Activated CD4-positive, alpha-beta T cell treated with anti-CD3 and anti-CD28 coated beads, Interleukin-10, Interleukin-2, amounts not matched to agents 100 ng/mL and 50 ng/mL, durations not matched to agents 16 hours and 8 hours (primary cell): ENCODE data around the gene HRG.
"Not testable (repeated sequence)": the region's sequence is repeated elsewhere in the genome, so short reads cannot be mapped to it uniquely, and the experiment has no call there.

Source experiments
- DNase-seq: peaks from one replicate; pipeline ENCODE4 v3.0.0-alpha.2; 2020

Gene HRG

DNA sequence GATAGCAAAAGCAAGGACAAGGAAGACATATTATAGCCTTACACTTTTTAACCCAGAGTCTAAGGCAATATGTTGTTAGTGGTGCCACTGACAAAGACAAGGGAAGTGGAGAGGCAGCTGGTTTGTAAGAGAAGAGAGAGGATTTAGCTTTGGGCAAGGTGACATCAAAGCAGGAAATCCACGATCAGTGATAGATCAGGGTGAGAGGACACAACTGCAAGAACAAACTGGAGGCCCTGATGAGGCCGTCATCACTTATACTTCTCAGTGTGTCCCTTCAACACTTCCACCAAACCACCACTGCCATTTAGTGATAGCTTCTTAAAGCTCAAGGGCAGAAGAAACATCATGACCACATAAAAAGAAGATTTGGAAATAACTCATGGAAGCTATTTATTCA lies 20.7 kb downstream of the HRG start:
- not testable (repeated sequence) for DNase-seq

DNA sequence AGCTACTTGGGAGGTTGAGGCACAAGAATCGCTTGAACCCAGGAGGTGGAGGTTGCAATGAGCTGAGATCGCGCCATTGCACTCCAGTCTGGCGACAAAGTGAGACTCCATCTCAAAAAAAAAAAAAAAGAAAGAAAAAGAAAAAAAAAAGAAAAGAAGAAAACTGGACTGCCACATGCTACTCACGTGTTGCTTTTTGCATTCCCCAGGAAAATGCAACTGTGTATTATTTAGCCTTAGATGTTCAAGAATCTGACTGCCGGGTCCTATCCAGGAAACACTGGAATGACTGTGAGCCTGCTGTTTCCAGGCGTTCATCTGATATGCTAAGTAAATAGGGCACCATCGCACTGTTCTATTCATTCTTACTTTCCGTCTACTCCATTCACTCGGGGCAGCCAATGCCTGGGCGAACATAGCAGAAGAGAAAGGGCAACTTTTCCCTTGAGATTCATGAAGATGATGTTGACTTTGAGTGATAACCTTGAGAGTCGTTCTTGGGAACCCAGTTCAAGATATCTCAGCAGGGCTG lies 21.4 kb downstream of the HRG start:
- DNase-seq, result no peak

DNA sequence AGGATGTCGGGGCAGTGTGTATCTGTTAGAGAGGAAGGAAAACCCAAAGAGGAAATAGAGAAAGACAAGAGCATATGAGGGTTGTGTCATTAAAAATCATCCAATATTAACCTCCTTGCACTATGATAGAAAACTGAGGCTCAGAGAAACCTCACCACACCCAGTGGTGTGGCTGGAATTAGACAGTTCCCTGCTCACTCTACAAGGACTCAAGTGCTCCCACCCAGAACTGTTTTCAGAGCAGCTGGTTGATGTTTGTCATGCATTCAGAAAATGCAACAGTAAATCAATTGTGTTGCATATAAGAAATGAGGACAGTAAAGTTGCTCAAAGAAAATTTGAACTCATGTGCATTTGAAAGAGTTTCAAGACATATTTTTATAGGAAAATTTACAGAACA lies 24.5 kb downstream of the HRG start:
- DNase-seq, result not testable (repeated sequence)

GRCh38 chr3:186691676-186692075 lies 25.9 kb downstream of the HRG start:
- no peak for DNase-seq

GRCh38 chr3:186693843-186694242 lies 28.0 kb downstream of the HRG start:
- no peak for DNase-seq

- DNase-seq, result no peak
Observed at GRCh38 chr3:186694288-186695032, 28.6 kb downstream of the HRG start.

DNA sequence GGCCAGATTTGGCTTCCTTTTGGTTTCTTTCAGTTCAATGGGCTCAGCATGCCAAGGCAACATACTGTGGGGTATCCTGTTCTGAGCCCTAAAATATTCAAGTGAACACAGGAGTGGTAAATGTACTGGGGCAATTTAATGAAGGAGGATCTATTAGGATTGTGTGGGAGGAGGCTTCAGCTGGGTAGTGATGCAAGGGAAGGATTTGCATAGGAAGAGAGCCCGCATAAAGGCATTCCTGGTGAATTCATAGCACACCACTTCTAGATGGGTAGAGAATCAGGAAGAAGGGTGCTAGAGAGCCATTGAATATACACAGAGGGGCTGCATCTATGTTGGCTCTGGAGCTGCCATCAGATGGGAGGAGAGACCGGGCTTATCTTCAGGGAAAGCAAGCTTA lies 30.7 kb downstream of the HRG start:
- no peak for DNase-seq

DNA sequence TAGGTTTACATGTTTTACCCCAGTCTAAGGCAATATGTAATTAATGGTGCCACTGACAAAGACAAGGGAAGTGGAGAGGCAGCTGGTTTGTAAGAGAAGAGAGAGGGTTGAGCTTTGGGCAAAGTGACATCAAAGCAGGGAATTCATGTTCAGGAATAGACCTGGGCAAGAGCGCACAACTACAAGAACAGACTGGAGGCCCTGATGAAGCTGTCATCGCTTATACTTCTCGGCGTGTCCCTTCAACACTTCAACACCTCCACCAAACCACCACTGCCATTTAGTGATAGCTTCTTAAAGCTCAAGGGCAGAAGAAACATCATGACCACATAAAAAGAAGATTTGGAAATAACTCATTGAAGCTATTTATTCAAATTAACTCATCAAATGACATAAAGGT lies 31.7 kb downstream of the HRG start:
- no peak for DNase-seq

- DNase-seq, result peak; percentile 75
Observed at GRCh38 chr3:186700267-186700666, 34.5 kb downstream of the HRG start.

DNA sequence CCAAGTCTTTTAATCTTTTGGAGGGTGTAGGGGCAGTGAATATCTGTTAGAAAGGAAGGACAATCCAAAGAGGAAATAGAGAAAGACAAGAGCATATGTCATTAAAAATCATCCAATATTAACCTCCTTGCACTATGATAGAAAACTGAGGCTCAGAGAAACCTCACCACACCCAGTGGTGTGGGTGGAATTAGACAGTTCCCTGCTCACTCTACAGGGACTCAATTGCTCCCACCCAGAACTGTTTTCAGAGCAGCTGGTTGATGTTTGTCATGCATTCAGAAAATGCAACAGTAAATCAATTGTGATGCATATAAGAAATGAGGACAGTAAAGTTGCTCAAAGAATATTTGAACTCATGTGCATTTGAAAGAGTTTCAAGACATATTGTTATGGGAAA lies 36.6 kb downstream of the HRG start:
- not testable (repeated sequence) for DNase-seq

DNA sequence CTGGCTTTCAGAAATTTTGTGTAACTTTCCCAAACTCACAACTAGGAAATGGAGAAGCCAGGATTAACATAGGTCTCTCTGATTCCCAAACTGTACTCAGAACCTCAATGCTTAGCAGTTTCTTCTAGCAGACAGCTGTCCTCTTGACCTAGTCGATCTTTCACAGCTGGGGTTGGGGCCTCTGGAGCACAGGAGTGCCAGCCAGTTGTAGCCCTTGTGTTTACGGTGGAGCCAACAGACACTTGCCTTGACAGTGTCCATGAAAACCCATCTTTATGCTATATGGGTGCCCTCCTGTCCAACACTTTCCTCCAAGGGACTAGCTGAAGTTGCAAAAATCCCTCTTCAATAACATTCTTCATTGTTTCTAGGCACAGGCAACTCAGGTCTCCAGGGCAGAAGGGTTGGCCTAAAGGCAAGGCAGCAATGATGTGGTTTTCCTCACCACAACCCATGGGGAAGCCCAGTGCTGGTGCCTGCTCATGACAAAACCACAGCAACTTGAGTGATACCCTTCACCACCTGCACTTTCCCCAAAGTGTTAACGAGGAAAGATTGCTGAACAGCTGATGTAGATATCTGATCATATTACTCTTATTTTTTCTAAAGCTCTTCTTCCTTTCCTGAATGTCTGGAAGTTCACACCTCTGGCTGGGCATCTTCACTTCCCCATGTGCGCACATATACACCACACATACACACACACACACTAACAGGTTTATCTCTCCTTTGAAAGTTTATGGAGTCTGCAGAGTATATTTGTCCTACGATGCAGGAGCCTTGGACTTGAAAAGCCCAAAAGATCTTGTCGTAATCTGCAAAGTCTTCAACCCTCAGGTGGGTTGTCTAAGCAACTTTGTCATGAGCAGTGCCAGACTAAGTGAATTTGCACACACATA lies 40.3 kb downstream of the HRG start:
- peak; percentile 81 for DNase-seq

- no peak for DNase-seq
Observed at GRCh38 chr3:186708983-186709679, 43.3 kb downstream of the HRG start.

DNA sequence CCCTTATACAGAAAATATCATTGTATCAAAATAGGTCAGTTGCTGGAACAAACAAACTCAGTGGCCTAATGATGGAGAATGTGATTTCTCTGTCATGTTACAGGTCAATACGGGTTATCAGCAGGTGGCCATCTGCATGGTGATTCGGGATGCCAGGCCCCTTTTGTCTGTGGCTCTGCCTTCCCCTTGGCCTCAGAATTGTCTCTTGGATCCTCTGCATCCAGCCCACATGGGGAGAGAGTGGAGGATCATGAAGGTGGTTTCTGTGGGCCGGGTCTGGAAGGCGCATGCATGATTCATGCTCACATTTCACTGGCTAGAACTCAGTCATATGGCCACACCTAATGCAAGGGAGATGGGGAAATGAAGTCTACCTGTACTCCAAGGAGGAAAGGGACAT lies 44.9 kb downstream of the HRG start:
- not testable (repeated sequence) for DNase-seq

GRCh38 chr3:186713499-186713898 lies 47.7 kb downstream of the HRG start:
- no peak for DNase-seq

DNA sequence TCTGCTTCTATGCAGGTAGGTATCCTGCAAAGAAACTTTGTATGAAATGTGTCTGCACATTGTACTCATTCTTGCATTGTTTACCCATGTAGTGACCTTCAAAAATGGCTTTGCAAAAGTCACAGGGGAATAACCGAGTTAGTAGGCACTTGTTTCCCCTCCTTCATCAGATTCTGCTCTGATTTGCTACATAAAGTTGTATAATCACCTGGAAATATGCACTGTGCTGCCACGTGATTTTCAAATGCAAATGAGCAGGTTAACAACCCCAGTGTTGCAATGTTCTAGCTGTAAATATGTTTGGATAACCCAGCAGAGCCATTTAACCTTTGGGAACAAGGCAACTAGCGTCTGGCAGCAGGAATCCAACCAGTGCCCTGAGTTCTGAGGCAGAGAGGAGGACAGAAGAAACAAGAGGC lies 51.2 kb downstream of the HRG start, which contains the start of gene KNG1:
Gene KNG1, plus strand, starts transcription at position 321 of the 419 bp plus-strand sequence. CDS start 184 bp downstream, outside the sequence.
- DNase-seq, result no peak

- DNase-seq, result no peak
Observed at GRCh38 chr3:186719945-186720739, 54.3 kb downstream of the HRG start.

- DNase-seq, result no peak
Observed at GRCh38 chr3:186722457-186722856, 56.6 kb downstream of the HRG start.

GRCh38 chr3:186724911-186725310 lies 59.1 kb downstream of the HRG start:
- DNase-seq, result no peak
